AG09319 (cell line): ENCODE results near the gene SOX1.

Experiments
- DNase-seq: peaks from one replicate; pipeline ENCODE4 v3.0.0-alpha.2; 2010; ENCODE audit warnings: low read depth; ENCODE audit errors: extremely low read depth
- TF ChIP-seq, protein P1 (sequence below): IDR thresholded peaks from 2 replicates; pipeline ENCODE4 v1.5.1; 2011; ENCODE audit warnings: low read depth, mild to moderate bottlenecking, inconsistent platforms, low read length, moderate library complexity

The SOX1 gene

DNA sequence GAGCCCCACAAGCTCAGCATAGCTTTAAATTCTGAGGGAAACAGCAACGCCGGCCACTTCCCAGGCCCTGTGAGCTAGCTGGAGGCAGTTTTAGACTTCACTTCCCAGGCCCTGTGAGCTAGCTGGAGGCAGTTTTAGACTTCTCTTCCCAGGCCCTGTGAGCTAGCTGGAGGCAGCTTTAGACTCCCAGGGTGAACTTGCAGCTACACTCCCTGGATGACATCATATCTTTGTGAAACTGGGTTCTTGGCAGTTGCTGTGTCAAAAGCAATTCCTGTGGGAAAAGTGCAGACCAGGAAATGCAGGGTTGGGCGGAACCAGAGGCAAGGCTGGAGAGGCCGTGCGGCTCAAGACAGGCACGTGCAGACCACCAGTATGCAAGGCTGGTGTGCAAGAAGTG is 12.7 kb downstream of the SOX1 start:
- TF ChIP-seq, protein P1, sequence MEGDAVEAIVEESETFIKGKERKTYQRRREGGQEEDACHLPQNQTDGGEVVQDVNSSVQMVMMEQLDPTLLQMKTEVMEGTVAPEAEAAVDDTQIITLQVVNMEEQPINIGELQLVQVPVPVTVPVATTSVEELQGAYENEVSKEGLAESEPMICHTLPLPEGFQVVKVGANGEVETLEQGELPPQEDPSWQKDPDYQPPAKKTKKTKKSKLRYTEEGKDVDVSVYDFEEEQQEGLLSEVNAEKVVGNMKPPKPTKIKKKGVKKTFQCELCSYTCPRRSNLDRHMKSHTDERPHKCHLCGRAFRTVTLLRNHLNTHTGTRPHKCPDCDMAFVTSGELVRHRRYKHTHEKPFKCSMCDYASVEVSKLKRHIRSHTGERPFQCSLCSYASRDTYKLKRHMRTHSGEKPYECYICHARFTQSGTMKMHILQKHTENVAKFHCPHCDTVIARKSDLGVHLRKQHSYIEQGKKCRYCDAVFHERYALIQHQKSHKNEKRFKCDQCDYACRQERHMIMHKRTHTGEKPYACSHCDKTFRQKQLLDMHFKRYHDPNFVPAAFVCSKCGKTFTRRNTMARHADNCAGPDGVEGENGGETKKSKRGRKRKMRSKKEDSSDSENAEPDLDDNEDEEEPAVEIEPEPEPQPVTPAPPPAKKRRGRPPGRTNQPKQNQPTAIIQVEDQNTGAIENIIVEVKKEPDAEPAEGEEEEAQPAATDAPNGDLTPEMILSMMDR: no peak
- no peak for DNase-seq

GRCh38 chr13:112083971-112084370 is 17.0 kb downstream of the SOX1 start:
- no peak for DNase-seq
- TF ChIP-seq, protein P1: no peak

- no peak for DNase-seq
- TF ChIP-seq, protein P1: no peak
These were observed 25.5 kb downstream of the SOX1 start for GRCh38 chr13:112092453-112092852.

- no peak for DNase-seq
- TF ChIP-seq, protein P1: no peak
These were observed 28.4 kb downstream of the SOX1 start for GRCh38 chr13:112095354-112095753.

GRCh38 chr13:112096959-112097358 is 30.0 kb downstream of the SOX1 start:
- TF ChIP-seq, protein P1: no peak
- no peak for DNase-seq

- TF ChIP-seq, protein P1: no peak
- DNase-seq: no peak
These were observed 30.8 kb downstream of the SOX1 start for GRCh38 chr13:112097770-112098169.

DNA sequence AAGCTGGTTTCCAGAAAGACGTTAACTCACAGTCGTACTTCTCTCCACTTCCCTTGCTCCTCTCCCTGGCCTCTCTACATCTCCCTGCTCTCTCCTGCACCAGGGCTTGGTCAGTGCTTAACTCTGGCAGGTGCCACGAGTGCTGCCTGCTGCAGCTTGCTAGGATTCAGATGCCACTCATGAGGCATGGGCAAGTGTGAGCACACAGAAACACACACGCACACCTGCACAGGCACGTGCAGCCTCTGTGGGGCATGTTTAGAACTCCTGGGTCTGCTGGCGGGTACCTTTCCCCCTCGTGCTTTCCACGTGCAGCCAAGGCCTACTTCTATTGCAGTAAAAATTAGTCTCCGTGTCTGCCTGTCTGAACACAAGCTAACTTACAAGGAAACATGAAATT is 31.8 kb downstream of the SOX1 start:
- no peak for DNase-seq

More for the DNA sequence above, 31.8 kb downstream of the SOX1 start:
- TF ChIP-seq, protein P1: no peak
